IMR-90 (cell line): ENCODE results near the gene NCOA3. TPM values are rescaled to one million over a fixed set of nuclear protein-coding genes. Genes with fewer than 3 reads are reported as not detected.
A peak's percentile ranks its signal among the peaks of the same experiment; 100 is the strongest.

Experiments
- ATAC-seq: fragments of 200-7000 bp; cut with Tn5 transposase; 2 replicates; pipeline ENCODE4 v1.9.1; 2020; ENCODE audit warnings: low read depth, mild to moderate bottlenecking, moderate library complexity
- Bru-seq: library from RNA; stranded (reverse); fragments of 400-500 nt; gene quantifications from one replicate; lab custom pipeline; 2021; lab: Mats Ljungman, UMichigan
- BruChase-seq, 2 experiments: library from RNA; stranded (reverse); fragments of 400-500 nt; gene quantifications; one replicate each; lab custom pipeline; 2021; lab: Mats Ljungman, UMichigan
- BruUV-seq: library from RNA; stranded (reverse); fragments of 400-500 nt; replicated peaks from 2 replicates; lab custom pipeline; 2021; lab: Mats Ljungman, UMichigan
- CTCF ChIA-PET: fragments of 300-600 bp; formaldehyde crosslinking; extraction: SDS; loops from one replicate; lab custom pipeline; 2021; ENCODE audit warnings: antibody characterized with exemption; lab: Yijun Ruan, JAX
- POLR2A ChIA-PET: fragments of 300-600 bp; sonication (Branson Sonifier 250); formaldehyde crosslinking; loops from one replicate; lab custom pipeline; 2022; ENCODE audit warnings: antibody characterized with exemption; ENCODE audit not compliant: unreplicated experiment; lab: Charles Lee
- DNase-seq: peaks from one replicate; pipeline ENCODE4 v3.0.0; 2013
- H2AFZ ChIP-seq: replicated peaks from 2 replicates; pipeline ENCODE3; 2013; ENCODE audit warnings: low read length, mild to moderate bottlenecking; ENCODE audit not compliant: poor library complexity
- H2AK5ac ChIP-seq: 2 replicates; pipeline ENCODE4 v1.6.1; 2013; ENCODE audit warnings: low read depth, low read length, inconsistent platforms
- H2AK9ac ChIP-seq: replicated peaks from 2 replicates; pipeline ENCODE3; 2013; ENCODE audit warnings: mild to moderate bottlenecking, low read depth, low read length, moderate library complexity; ENCODE audit not compliant: poor library complexity
- H2BK120ac ChIP-seq: 2 replicates; pipeline ENCODE4 v1.6.1; 2013; ENCODE audit warnings: low read depth, low read length, inconsistent platforms
- H2BK15ac ChIP-seq: 3 replicates; pipeline ENCODE4 v1.6.1; 2013; ENCODE audit warnings: low read depth, low read length, inconsistent platforms
- H2BK20ac ChIP-seq: 2 replicates; pipeline ENCODE4 v1.6.1; 2013; ENCODE audit warnings: low read depth, mild to moderate bottlenecking, inconsistent platforms, low read length, moderate library complexity
- H2BK5ac ChIP-seq: 2 replicates; pipeline ENCODE4 v1.6.1; 2013; ENCODE audit warnings: mild to moderate bottlenecking, low read depth, low read length, inconsistent platforms; ENCODE audit not compliant: poor library complexity, severe bottlenecking
- H3K14ac ChIP-seq: replicated peaks from 2 replicates; pipeline ENCODE4 v1.6.1; 2013; ENCODE audit warnings: low read depth, low read length, inconsistent platforms
- H3K18ac ChIP-seq: 2 replicates; pipeline ENCODE4 v1.6.1; 2013; ENCODE audit warnings: low read depth, low read length, control low read depth
- H3K23ac ChIP-seq: 2 replicates; pipeline ENCODE4 v1.6.1; 2013; ENCODE audit warnings: low read depth, low read length, inconsistent platforms
- H3K27ac ChIP-seq: 2 replicates; pipeline ENCODE4 v1.5.1; 2013; ENCODE audit warnings: mild to moderate bottlenecking, control low read depth, low read length; ENCODE audit not compliant: insufficient read depth
- H3K27me3 ChIP-seq: 2 replicates; pipeline ENCODE4 v1.6.1; 2013; ENCODE audit warnings: low read length; ENCODE audit not compliant: control insufficient read depth, insufficient read depth
- H3K36me3 ChIP-seq: 2 replicates; pipeline ENCODE4 v1.6.1; 2013; ENCODE audit warnings: low read length, mixed read lengths; ENCODE audit not compliant: control insufficient read depth, insufficient read depth
- H3K4ac ChIP-seq: 2 replicates; pipeline ENCODE4 v1.6.1; 2013; ENCODE audit warnings: low read depth, low read length, inconsistent platforms
- H3K4me1 ChIP-seq: 2 replicates; pipeline ENCODE4 v1.6.1; 2013; ENCODE audit warnings: low read length, mixed read lengths; ENCODE audit not compliant: control insufficient read depth, insufficient read depth
- H3K4me2 ChIP-seq: 2 replicates; pipeline ENCODE4 v1.6.1; 2013; ENCODE audit warnings: low read depth, mild to moderate bottlenecking, control low read depth, low read length, moderate library complexity
- H3K4me3 ChIP-seq: 2 replicates; pipeline ENCODE4 v1.5.1; 2013; ENCODE audit warnings: low read depth, mild to moderate bottlenecking, control low read depth, low read length, moderate library complexity; ENCODE audit not compliant: insufficient read depth
- H3K56ac ChIP-seq: 2 replicates; pipeline ENCODE4 v1.6.1; 2013; ENCODE audit warnings: low read length, inconsistent platforms; ENCODE audit not compliant: insufficient read depth; ENCODE audit errors: extremely low read depth
- H3K79me1 ChIP-seq, 2 experiments: 2 replicates each; pipeline ENCODE4 v1.6.1; 2013; ENCODE audit warnings: low read length in 2 of 2, inconsistent platforms in 1 of 2, low read depth in 1 of 2
- H3K9ac ChIP-seq: 2 replicates; pipeline ENCODE4 v1.6.1; 2013; ENCODE audit warnings: low read depth, low read length, control low read depth
- H3K9me1 ChIP-seq: 2 replicates; pipeline ENCODE4 v1.6.1; 2013; ENCODE audit warnings: low read length, inconsistent platforms; ENCODE audit not compliant: insufficient read depth
- H3K9me3 ChIP-seq: 2 replicates; pipeline ENCODE4 v1.6.1; 2013; ENCODE audit warnings: low read length; ENCODE audit not compliant: control insufficient read depth, insufficient read depth
- H4K20me1 ChIP-seq: 2 replicates; pipeline ENCODE4 v1.6.1; 2013; ENCODE audit warnings: low read length, inconsistent platforms; ENCODE audit not compliant: insufficient read depth
- H4K5ac ChIP-seq: 2 replicates; pipeline ENCODE4 v1.6.1; 2013; ENCODE audit warnings: mild to moderate bottlenecking, low read depth, low read length, control low read depth
- H4K8ac ChIP-seq, 2 experiments: 2 replicates each; pipeline ENCODE4 v1.6.1; 2013; ENCODE audit warnings: low read depth in 2 of 2, low read length in 2 of 2, control low read depth in 1 of 2, inconsistent platforms in 1 of 2
- H4K91ac ChIP-seq: 2 replicates; pipeline ENCODE4 v1.6.1; 2013; ENCODE audit warnings: low read depth, low read length, inconsistent platforms; ENCODE audit not compliant: insufficient read depth
- BHLHE40 ChIP-seq: fragments of 150-350 bp; IDR thresholded peaks from 2 replicates; pipeline ENCODE4 v1.6.1; 2016; ENCODE audit warnings: mild to moderate bottlenecking, low read depth, low read length
- CEBPB ChIP-seq: IDR thresholded peaks from 2 replicates; pipeline ENCODE4 v1.6.1; 2012; ENCODE audit warnings: low read depth, low read length, improper control_type of control experiment
- CHD1 ChIP-seq: IDR thresholded peaks from 2 replicates; pipeline ENCODE4 v1.6.1; 2012; ENCODE audit warnings: low read depth, low read length, improper control_type of control experiment
- MAZ ChIP-seq: IDR thresholded peaks from 2 replicates; pipeline ENCODE4 v1.6.1; 2012; ENCODE audit warnings: low read depth, mild to moderate bottlenecking, low read length, improper control_type of control experiment, moderate library complexity, borderline replicate concordance
- MXI1 ChIP-seq: IDR thresholded peaks from 2 replicates; pipeline ENCODE4 v1.6.1; 2012; ENCODE audit warnings: low read depth, mild to moderate bottlenecking, low read length, moderate library complexity, borderline replicate concordance
- POLR2A ChIP-seq: IDR thresholded peaks from 2 replicates; pipeline ENCODE4 v1.6.1; 2012; ENCODE audit warnings: mild to moderate bottlenecking, low read depth, low read length
- RAD21 ChIP-seq: IDR thresholded peaks from 2 replicates; pipeline ENCODE4 v1.6.1; 2012; ENCODE audit warnings: low read length, improper control_type of control experiment
- RCOR1 ChIP-seq: IDR thresholded peaks from 2 replicates; pipeline ENCODE4 v1.6.1; 2012; ENCODE audit warnings: mild to moderate bottlenecking, low read length, improper control_type of control experiment; ENCODE audit not compliant: insufficient replicate concordance
- RFX5 ChIP-seq: IDR thresholded peaks from 2 replicates; pipeline ENCODE4 v1.8.0; 2012; ENCODE audit warnings: low read depth, mild to moderate bottlenecking, low read length, moderate library complexity
- SMC3 ChIP-seq: fragments of 150-350 bp; IDR thresholded peaks from 2 replicates; pipeline ENCODE4 v1.6.1; 2016; ENCODE audit warnings: low read depth, mild to moderate bottlenecking, antibody characterized with exemption, low read length, moderate library complexity
- WGBS, 2 experiments: methylation state at CpG; one replicate each; pipeline versions ENCODE4 v1.1.5 to v1.1.7; 2013; ENCODE audit warnings: missing lambda C conversion rate in 2 of 2; ENCODE audit not compliant: insufficient read length in 1 of 2; ENCODE audit errors: extremely low coverage in 2 of 2; 5-methylcytosine and 5-hydroxymethylcytosine counted together
- dilution Hi-C: fragments of 300-500 bp; cut with HindIII; formaldehyde crosslinking; loops from one replicate; pipeline ENCODE4 v1.14.3; 2018; ENCODE audit warnings: low sequenced_read_pairs; ENCODE audit not compliant: unreplicated experiment
- in situ Hi-C: fragments of 300-500 bp; cut with MboI; formaldehyde crosslinking; loops from 3 replicates; pipeline ENCODE4 v1.14.3; 2019; ENCODE audit warnings: low sequenced_read_pairs, inconsistent platforms, mixed read lengths
- intact Hi-C: fragments of 100-400 bp; cut with micrococcal nuclease; formaldehyde crosslinking; loops from 2 replicates; pipeline ENCODE4 v1.10.0; 2022
- long read RNA-seq: library from polyadenylated mRNA; unstranded; transcript quantifications from one replicate; pipeline ENCODE4 v2.0.0, GENCODE V29; 2021; ENCODE audit not compliant: unreplicated experiment
- polyA plus RNA-seq, 3 experiments: library from polyadenylated mRNA; depleted of rRNA; stranded (reverse); fragments of >200 nt; gene quantifications; 2 replicates each; pipeline ENCODE4 v1.2.3, GENCODE V29; 2012; ENCODE audit warnings: low replicate concordance in 1 of 3
- total RNA-seq: library from RNA; depleted of rRNA; stranded (reverse); fragments of >200 nt; gene quantifications from 2 replicates; pipeline ENCODE4 v1.2.3, GENCODE V29; 2012; rRNA removed
- TF ChIP-seq, protein P1 (sequence below): fragments of 150-350 bp; IDR thresholded peaks from 2 replicates; pipeline ENCODE4 v1.6.1; 2016; ENCODE audit warnings: low read depth, mild to moderate bottlenecking, low read length, moderate library complexity, borderline replicate concordance
- TF ChIP-seq, protein P2 (sequence below): conservative IDR thresholded peaks from 2 replicates; pipeline ENCODE4 v1.5.1; 2012; ENCODE audit warnings: mild to moderate bottlenecking, low read depth, low read length, improper control_type of control experiment

NCOA3 gene
- total RNA-seq: 27.2 and 29.0 TPM in 2 replicates
- polyA plus RNA-seq (2012; rRNA removed): 8.1 and 8.8 TPM in 2 replicates
- polyA plus RNA-seq (2012; cell fraction: cytosol; rRNA removed): 2.7 and 2.8 TPM in 2 replicates
- 5.1 and 16.2 TPM in 2 replicates for polyA plus RNA-seq (2012; cell fraction: nucleus; rRNA removed; ENCODE audit: low replicate concordance)
- Bru-seq, nascent RNA: percentile 88 among the genes with signal in this experiment
- BruChase-seq, experiment 1, labeled RNA remaining after a 6-hour chase: percentile 88 among the genes with signal in this experiment
- BruChase-seq, experiment 2, labeled RNA remaining after a 2-hour chase: percentile 84 among the genes with signal in this experiment
- long read RNA-seq, partial matches to known transcripts: 1 of 4 reads
- long read RNA-seq, other reads (novel, unspliced or antisense): 3 of 4 reads

DNA sequence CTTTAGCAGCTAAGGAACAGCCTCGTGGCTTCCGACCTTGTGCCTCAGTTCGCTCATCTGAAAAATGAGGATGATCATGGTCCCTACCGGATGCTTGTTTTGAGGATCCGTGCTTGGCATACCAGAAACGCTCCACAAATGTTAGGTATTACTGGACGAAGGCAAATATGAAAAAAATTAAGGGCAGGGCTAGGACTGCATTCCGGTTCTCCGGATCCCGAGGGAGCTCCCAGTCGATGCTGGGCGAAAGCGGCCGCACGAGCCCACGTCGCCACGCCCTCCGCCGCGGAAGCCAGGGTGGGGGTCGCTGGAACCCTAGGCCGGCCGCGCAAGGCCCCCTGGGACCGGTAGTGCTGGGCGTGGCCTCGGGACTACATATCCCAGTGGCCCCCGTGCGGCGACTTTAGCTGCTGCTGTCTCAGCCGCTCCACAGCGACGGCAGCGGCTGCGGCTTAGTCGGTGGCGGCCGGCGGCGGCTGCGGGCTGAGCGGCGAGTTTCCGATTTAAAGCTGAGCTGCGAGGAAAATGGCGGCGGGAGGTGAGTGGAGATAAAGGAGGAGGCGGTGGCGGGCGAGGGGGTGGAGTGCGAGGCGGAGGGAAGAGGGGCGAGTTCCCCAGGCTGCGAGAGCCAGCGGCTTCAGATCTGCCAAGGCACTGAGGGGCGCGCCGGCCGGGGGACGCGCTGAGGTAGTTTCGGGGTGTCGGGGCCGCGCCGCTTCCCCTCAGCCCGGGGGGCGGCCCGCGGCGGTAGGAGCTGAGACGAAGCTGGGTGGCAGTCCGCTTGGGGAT is at the start of gene NCOA3:
Gene NCOA3, plus strand, starts transcription at position 406 of the 789 bp plus-strand sequence. CDS start 120,361 bp downstream, outside the sequence.
- CTCF ChIA-PET: interaction anchor here (0.9 kb wide), 2 partner anchors 103 to 119 kb away, joined by 3 to 6 read pairs; no protein-coding TSS in a partner anchor

More for the DNA sequence above, at the start of gene NCOA3:
- H2BK20ac ChIP-seq: peak within 1 kb of the TSS; percentile 73
- peaks cover 6% of the 10 kb centered on the region for H3K4me1 ChIP-seq
- BruUV-seq: no TSS peak
- DNase-seq (peak; percentile 92), ATAC-seq (peak; percentile 98)
- peak within 1 kb of the TSS; percentile 95 for H2AFZ ChIP-seq
- WGBS, 2 experiments: 1% methylated on average over 43 of the region's 74 CpGs; no CpG with 5 or more reads in 1 of the 2 experiments
- H3K9me3 ChIP-seq: no peaks in the 10 kb centered on the region
- peak within 1 kb of the TSS; percentile 84 for H2BK5ac ChIP-seq
- intact Hi-C loops (loop anchor here (1.0 to 5.0 kb wide), 7 partner anchors 76 to 305 kb away; no protein-coding TSS in a partner anchor), in situ Hi-C loops (no loop called here), dilution Hi-C loops (no loop called here)
- peak within 1 kb of the TSS; percentile 93 for H2AK9ac ChIP-seq
- peak within 1 kb of the TSS; percentile 60 for H3K4me3 ChIP-seq
- H3K9ac ChIP-seq: peak within 1 kb of the TSS; percentile 75
- H3K18ac ChIP-seq: peak within 1 kb of the TSS; percentile 46
- H3K56ac ChIP-seq: peak within 1 kb of the TSS; percentile 89
- peak within 1 kb of the TSS; percentile 86 for H3K23ac ChIP-seq
- peak within 1 kb of the TSS; percentile 94 for H3K4me2 ChIP-seq
- peak within 1 kb of the TSS; percentile 85 for H3K27ac ChIP-seq
- H4K5ac ChIP-seq: peak within 1 kb of the TSS; percentile 87
- no peaks in the 10 kb centered on the region for H3K9me1 ChIP-seq
- H3K79me1 ChIP-seq: peaks cover 0 to 27% of the 10 kb centered on the region in 2 experiments; a peak in 3 of 4 replicates
- peak within 1 kb of the TSS; percentile 90 for H3K4ac ChIP-seq
- no peaks in the 10 kb centered on the region for H3K27me3 ChIP-seq
- peaks cover 24% of the 10 kb centered on the region; the same call in 1 of the 2 replicates for H4K20me1 ChIP-seq
- TF ChIP-seq MAZ (0 out of 2 replicates have a peak, but pooled peaks have one; percentile 60), RCOR1 (peak; percentile 6), SMC3 (peak; percentile 35), CEBPB (no peak), BHLHE40 (peak; percentile 86), CHD1 (no peak), MXI1 (peak; percentile 47; the same call in 1 of the 2 replicates), RAD21 (peak; percentile 41), RFX5 (no peak), POLR2A (peak; percentile 96)
- TF ChIP-seq, protein P1, sequence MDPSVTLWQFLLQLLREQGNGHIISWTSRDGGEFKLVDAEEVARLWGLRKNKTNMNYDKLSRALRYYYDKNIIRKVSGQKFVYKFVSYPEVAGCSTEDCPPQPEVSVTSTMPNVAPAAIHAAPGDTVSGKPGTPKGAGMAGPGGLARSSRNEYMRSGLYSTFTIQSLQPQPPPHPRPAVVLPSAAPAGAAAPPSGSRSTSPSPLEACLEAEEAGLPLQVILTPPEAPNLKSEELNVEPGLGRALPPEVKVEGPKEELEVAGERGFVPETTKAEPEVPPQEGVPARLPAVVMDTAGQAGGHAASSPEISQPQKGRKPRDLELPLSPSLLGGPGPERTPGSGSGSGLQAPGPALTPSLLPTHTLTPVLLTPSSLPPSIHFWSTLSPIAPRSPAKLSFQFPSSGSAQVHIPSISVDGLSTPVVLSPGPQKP: no peak
- TF ChIP-seq, protein P2, sequence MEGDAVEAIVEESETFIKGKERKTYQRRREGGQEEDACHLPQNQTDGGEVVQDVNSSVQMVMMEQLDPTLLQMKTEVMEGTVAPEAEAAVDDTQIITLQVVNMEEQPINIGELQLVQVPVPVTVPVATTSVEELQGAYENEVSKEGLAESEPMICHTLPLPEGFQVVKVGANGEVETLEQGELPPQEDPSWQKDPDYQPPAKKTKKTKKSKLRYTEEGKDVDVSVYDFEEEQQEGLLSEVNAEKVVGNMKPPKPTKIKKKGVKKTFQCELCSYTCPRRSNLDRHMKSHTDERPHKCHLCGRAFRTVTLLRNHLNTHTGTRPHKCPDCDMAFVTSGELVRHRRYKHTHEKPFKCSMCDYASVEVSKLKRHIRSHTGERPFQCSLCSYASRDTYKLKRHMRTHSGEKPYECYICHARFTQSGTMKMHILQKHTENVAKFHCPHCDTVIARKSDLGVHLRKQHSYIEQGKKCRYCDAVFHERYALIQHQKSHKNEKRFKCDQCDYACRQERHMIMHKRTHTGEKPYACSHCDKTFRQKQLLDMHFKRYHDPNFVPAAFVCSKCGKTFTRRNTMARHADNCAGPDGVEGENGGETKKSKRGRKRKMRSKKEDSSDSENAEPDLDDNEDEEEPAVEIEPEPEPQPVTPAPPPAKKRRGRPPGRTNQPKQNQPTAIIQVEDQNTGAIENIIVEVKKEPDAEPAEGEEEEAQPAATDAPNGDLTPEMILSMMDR: peak; percentile 38
- H4K91ac ChIP-seq: peak within 1 kb of the TSS; percentile 90
- H2AK5ac ChIP-seq: peak within 1 kb of the TSS; percentile 45
- POLR2A ChIA-PET: interaction anchor here (0.6 to 1.3 kb wide), 5 partner anchors 8 to 112 kb away, joined by 3 to 6 read pairs (median 3); no protein-coding TSS in a partner anchor
- H2BK120ac ChIP-seq: peak within 1 kb of the TSS; percentile 53
- H3K14ac ChIP-seq: peak within 1 kb of the TSS; percentile 85
- H3K36me3 ChIP-seq: no peaks in the 10 kb centered on the region
- peak within 1 kb of the TSS; percentile 65 to 97 for H4K8ac ChIP-seq
- peak within 1 kb of the TSS; percentile 39; the same call in 2 of the 3 replicates for H2BK15ac ChIP-seq
